Measurements from ENCODE around the gene ABCC9.
"Not testable (repeated sequence)": the region's sequence is repeated elsewhere in the genome, so short reads cannot be mapped to it uniquely, and the experiment has no call there.

Gene ABCC9

GRCh38 chr12:21929972-21930371 is 11.3 kb downstream of the ABCC9 start:
- not testable (repeated sequence) for DNase-seq

GRCh38 chr12:21925296-21925913 is 15.8 kb downstream of the ABCC9 start:
- no peak for DNase-seq

- no peak for DNase-seq
Observed at GRCh38 chr12:21921436-21921835, 19.8 kb downstream of the ABCC9 start.

GRCh38 chr12:21918456-21918855 is 22.8 kb downstream of the ABCC9 start:
- no peak for DNase-seq

- no peak for DNase-seq
Observed at GRCh38 chr12:21913823-21914222, 27.4 kb downstream of the ABCC9 start.

- DNase-seq, result no peak
Observed at GRCh38 chr12:21912318-21912717, 28.9 kb downstream of the ABCC9 start.

- DNase-seq, result no peak
Observed at GRCh38 chr12:21911832-21912231, 29.4 kb downstream of the ABCC9 start.

- DNase-seq, result no peak
Observed at GRCh38 chr12:21910657-21911056, 30.6 kb downstream of the ABCC9 start.

- DNase-seq, result no peak
Observed at GRCh38 chr12:21907948-21908837, 33.0 kb downstream of the ABCC9 start.

- no peak for DNase-seq
Observed at GRCh38 chr12:21906919-21907493, 34.2 kb downstream of the ABCC9 start.

GRCh38 chr12:21899532-21899931 is 41.7 kb downstream of the ABCC9 start:
- not testable (repeated sequence) for DNase-seq

- no peak for DNase-seq
Observed at GRCh38 chr12:21895651-21896050, 45.6 kb downstream of the ABCC9 start.

GRCh38 chr12:21894792-21895595 is 46.2 kb downstream of the ABCC9 start:
- no peak for DNase-seq

- no peak for DNase-seq
Observed at GRCh38 chr12:21893924-21894323, 47.3 kb downstream of the ABCC9 start.

GRCh38 chr12:21892341-21892740 is 48.9 kb downstream of the ABCC9 start:
- no peak for DNase-seq

- DNase-seq, result no peak
Observed at GRCh38 chr12:21891751-21892217, 49.4 kb downstream of the ABCC9 start.

- DNase-seq, result no peak
Observed at GRCh38 chr12:21888276-21888863, 52.9 kb downstream of the ABCC9 start.

GRCh38 chr12:21884936-21885335 is 56.3 kb downstream of the ABCC9 start:
- no peak for DNase-seq

- no peak for DNase-seq
Observed at GRCh38 chr12:21882635-21883034, 58.6 kb downstream of the ABCC9 start.

GRCh38 chr12:21881965-21882364 is 59.3 kb downstream of the ABCC9 start:
- no peak for DNase-seq

- no peak for DNase-seq
Observed at GRCh38 chr12:21879312-21879711, 61.9 kb downstream of the ABCC9 start.

- no peak for DNase-seq
Observed at GRCh38 chr12:21877293-21877982, 63.8 kb downstream of the ABCC9 start.
